Measurements from ENCODE around the gene ZNF467. TPM values are rescaled to one million over a fixed set of nuclear protein-coding genes. Genes with fewer than 3 reads are reported as not detected.

Gene ZNF467
- total and polyA plus RNA-seq, 2 experiments from 2014 or later, result 0.10 to 0.40 TPM

DNA sequence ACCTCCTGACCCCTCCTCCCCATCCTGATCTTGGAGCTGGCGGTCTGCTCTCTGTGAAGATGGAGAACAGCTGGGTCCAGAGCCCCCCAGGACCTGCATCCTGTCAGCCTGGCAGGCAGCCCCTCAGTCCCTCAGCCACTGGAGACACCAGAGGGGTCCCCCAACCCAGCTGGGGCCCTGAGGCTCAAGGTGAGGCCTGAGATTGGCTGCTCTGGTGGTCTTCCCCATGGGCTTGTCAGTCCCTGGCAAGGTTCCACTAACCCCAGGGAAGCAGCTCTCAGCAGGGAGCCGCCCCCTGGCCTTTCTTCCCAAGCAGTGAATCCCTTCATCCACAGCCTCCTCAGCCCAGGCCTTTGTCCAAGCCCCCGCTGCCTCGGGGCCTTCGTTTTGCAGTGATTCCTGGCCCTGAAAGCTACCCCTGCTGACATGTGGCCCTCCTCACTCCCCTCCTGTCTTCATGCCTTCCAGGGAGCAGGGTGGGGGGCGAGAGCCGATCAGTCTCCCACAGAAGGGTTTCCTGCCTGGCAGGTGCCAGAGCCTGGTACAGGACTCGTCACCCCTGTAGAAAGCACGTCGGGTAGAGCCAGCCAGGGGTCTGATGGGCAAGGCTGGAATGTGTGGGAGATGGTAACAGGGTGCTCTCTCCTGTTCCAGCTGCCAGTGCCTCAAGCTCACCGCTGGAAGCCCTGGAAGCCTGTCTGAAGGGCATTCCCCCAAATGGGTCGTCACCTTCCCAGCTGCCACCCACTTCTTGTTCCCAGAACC is 48.5 kb downstream of the ZNF467 start (continued):
- TF ChIP-seq, protein P1, sequence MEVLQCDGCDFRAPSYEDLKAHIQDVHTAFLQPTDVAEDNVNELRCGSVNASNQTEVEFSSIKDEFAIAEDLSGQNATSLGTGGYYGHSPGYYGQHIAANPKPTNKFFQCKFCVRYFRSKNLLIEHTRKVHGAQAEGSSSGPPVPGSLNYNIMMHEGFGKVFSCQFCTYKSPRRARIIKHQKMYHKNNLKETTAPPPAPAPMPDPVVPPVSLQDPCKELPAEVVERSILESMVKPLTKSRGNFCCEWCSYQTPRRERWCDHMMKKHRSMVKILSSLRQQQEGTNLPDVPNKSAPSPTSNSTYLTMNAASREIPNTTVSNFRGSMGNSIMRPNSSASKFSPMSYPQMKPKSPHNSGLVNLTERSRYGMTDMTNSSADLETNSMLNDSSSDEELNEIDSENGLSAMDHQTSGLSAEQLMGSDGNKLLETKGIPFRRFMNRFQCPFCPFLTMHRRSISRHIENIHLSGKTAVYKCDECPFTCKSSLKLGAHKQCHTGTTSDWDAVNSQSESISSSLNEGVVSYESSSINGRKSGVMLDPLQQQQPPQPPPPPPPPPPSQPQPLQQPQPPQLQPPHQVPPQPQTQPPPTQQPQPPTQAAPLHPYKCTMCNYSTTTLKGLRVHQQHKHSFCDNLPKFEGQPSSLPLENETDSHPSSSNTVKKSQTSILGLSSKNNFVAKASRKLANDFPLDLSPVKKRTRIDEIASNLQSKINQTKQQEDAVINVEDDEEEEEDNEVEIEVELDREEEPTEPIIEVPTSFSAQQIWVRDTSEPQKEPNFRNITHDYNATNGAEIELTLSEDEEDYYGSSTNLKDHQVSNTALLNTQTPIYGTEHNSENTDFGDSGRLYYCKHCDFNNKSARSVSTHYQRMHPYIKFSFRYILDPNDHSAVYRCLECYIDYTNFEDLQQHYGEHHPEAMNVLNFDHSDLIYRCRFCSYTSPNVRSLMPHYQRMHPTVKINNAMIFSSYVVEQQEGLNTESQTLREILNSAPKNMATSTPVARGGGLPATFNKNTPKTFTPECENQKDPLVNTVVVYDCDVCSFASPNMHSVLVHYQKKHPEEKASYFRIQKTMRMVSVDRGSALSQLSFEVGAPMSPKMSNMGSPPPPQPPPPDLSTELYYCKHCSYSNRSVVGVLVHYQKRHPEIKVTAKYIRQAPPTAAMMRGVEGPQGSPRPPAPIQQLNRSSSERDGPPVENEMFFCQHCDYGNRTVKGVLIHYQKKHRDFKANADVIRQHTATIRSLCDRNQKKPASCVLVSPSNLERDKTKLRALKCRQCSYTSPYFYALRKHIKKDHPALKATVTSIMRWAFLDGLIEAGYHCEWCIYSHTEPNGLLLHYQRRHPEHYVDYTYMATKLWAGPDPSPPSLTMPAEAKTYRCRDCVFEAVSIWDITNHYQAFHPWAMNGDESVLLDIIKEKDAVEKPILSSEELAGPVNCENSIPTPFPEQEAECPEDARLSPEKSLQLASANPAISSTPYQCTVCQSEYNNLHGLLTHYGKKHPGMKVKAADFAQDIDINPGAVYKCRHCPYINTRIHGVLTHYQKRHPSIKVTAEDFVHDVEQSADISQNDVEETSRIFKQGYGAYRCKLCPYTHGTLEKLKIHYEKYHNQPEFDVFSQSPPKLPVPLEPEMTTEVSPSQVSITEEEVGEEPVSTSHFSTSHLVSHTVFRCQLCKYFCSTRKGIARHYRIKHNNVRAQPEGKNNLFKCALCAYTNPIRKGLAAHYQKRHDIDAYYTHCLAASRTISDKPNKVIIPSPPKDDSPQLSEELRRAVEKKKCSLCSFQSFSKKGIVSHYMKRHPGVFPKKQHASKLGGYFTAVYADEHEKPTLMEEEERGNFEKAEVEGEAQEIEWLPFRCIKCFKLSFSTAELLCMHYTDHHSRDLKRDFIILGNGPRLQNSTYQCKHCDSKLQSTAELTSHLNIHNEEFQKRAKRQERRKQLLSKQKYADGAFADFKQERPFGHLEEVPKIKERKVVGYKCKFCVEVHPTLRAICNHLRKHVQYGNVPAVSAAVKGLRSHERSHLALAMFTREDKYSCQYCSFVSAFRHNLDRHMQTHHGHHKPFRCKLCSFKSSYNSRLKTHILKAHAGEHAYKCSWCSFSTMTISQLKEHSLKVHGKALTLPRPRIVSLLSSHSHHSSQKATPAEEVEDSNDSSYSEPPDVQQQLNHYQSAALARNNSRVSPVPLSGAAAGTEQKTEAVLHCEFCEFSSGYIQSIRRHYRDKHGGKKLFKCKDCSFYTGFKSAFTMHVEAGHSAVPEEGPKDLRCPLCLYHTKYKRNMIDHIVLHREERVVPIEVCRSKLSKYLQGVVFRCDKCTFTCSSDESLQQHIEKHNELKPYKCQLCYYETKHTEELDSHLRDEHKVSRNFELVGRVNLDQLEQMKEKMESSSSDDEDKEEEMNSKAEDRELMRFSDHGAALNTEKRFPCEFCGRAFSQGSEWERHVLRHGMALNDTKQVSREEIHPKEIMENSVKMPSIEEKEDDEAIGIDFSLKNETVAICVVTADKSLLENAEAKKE (CRISPR knock-in tag; IDR thresholded peaks at IDR 0.05), result no peak

DNA sequence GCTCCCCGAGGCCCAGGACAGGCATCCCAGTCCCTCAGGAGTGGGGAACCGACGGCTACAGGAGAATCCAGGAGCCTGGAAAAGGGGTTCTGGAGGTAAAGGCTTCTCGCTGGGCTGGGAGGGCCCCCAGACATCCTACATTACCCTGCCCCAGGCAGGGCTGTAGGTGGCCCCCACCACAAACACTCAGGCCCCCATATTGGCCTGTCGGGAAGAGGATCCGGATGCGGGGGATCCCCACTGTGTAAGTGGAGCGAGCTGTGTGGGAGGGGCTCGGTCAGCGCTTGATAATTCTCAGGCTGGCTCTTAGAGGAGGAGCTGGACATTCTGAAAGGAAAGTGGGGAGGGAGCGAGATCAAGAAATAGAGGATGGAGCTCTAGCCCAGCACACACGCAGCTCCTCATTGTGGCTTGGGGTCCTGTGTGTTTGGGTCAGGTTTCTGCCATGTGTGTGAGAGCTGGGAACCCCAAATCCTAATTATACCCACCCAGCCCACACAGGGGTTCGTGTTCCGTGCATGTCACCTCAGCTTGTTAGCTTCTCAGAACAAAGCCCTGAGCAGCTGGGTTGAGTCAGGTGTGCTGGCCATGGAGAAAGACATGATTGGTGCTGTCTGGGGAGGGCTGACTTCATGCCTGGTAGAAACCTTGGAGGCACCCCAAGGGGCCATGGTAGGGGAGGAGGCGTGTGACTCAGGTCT is 49.4 kb downstream of the ZNF467 start:
- Histone ChIP-seq H4K20me1 (replicated peaks; ENCODE audit: insufficient read depth) (no peaks in the 10 kb centered on the region), H3K9me2 (ENCODE audit: insufficient read depth) (no peaks in the 10 kb centered on the region), H3F3A (replicated peaks; ENCODE audit: low read depth) (no peaks in the 10 kb centered on the region), H3K27ac (ENCODE audit: low read depth) (no peak overlapping the region), H3K36me3 (ENCODE audit: insufficient read depth) (no peaks in the 10 kb centered on the region), H3K27me3 (ENCODE audit: insufficient read depth) (no peaks in the 10 kb centered on the region), H3K4me1 (ENCODE audit: insufficient read depth) (no peaks in the 10 kb centered on the region), H3K79me2 (replicated peaks; ENCODE audit: insufficient read depth) (no peaks in the 10 kb centered on the region), H3K4me3 (no peak overlapping the region), H2AFZ (no peak overlapping the region), H3K4me2 (no peak overlapping the region)
- Mint-ChIP-seq H3K27me3 (ENCODE audit: insufficient read depth, low read depth, poor library complexity) (peaks cover 10% of the 10 kb centered on the region), H3K4me1 (no peaks in the 10 kb centered on the region; the same call in 2 of the 3 replicates), H3K4me3 (no peak overlapping the region), H3K36me3 (ENCODE audit: low read depth) (peaks cover 22% of the 10 kb centered on the region), H3K9me3 (no peaks in the 10 kb centered on the region; the same call in 2 of the 3 replicates), H3K27ac (no peak overlapping the region)
- no peak for DNase-seq (ENCODE audit: low spot score)
- no peak for ATAC-seq
- no peak for TF ChIP-seq ZNF331 (CRISPR knock-in tag; IDR thresholded peaks at IDR 0.05; ENCODE audit: low read depth)
- no peak for TF ChIP-seq EZH2 (IDR thresholded peaks at IDR 0.05; ENCODE audit: low read depth, unreplicated experiment)
- TF ChIP-seq, protein P1 (CRISPR knock-in tag; IDR thresholded peaks at IDR 0.05), result no peak
- no peak for TF ChIP-seq ZNF114 (CRISPR knock-in tag; IDR thresholded peaks at IDR 0.05)
- no peak for TF ChIP-seq STAT1 (IDR thresholded peaks at IDR 0.05; ENCODE audit: unreplicated experiment)
- TF ChIP-seq EZH2phosphoT487 (IDR thresholded peaks at IDR 0.05; ENCODE audit: unreplicated experiment), result no peak
